SK-N-SH (cell line): ENCODE data around the gene CPEB3. TPM values are rescaled to one million over a fixed set of nuclear protein-coding genes. Genes with fewer than 3 reads are reported as not detected.

Experiments used
- CTCF ChIA-PET: fragments of 300-600, 350-600 bp; formaldehyde crosslinking; extraction: SDS; loops from one replicate; lab custom pipeline; 2021; lab: Yijun Ruan, JAX
- POLR2A ChIA-PET: fragments of 350-600 bp; sonication (Branson Sonifier 250); formaldehyde crosslinking; extraction: SDS; loops from one replicate; lab custom pipeline; 2020; ENCODE audit warnings: antibody characterized with exemption, inconsistent platforms; lab: Yijun Ruan, JAX
- DNase-seq: peaks from one replicate; pipeline ENCODE4 v3.0.0; 2012
- H2AFZ ChIP-seq: fragments of 200-600 bp; sonication (generic); 2 replicates; pipeline ENCODE4 v1.8.1; 2016; ENCODE audit warnings: antibody characterized with exemption, mild to moderate bottlenecking, low read depth
- H3F3A ChIP-seq: fragments of 200-600 bp; sonication (generic); replicated peaks from 2 replicates; pipeline ENCODE3; 2016; ENCODE audit warnings: antibody characterized with exemption, mild to moderate bottlenecking; ENCODE audit not compliant: insufficient read depth
- H3K27ac ChIP-seq, 2 experiments: fragments of 200-500 bp in 1 of 2; fragments of 200-600 bp in 1 of 2; sonication (Bioruptor generic) in 1 of 2; sonication (generic), shearing (Covaris generic) in 1 of 2; 2 replicates each; pipeline versions ENCODE4 v1.5.1 to v1.6.1; 2014 to 2016; ENCODE audit warnings: low read depth in 2 of 2, inconsistent platforms in 1 of 2, low read length in 1 of 2, mild to moderate bottlenecking in 1 of 2, mixed read lengths in 1 of 2
- H3K27me3 ChIP-seq: fragments of 200-600 bp; sonication (generic), shearing (Covaris generic); 2 replicates; pipeline ENCODE4 v1.6.1; 2016; ENCODE audit warnings: mixed run types; ENCODE audit not compliant: insufficient read depth
- H3K36me3 ChIP-seq, 2 experiments: fragments of 200-500 bp in 1 of 2; fragments of 200-600 bp in 1 of 2; sonication (Bioruptor generic) in 1 of 2; sonication (generic) in 1 of 2; replicated peaks in 1 of 2; 2 replicates each; pipeline versions ENCODE3 to v1.5.1; 2014 to 2016; ENCODE audit warnings: low read length in 1 of 2, mild to moderate bottlenecking in 1 of 2; ENCODE audit not compliant: insufficient read depth in 2 of 2, control insufficient read depth in 1 of 2
- H3K4me1 ChIP-seq, 2 experiments: fragments of 200-500 bp in 1 of 2; fragments of 200-600 bp in 1 of 2; sonication (Bioruptor generic) in 1 of 2; sonication (generic), shearing (Covaris generic) in 1 of 2; 2 replicates each; pipeline versions ENCODE4 v1.5.1 to v1.6.1; 2014 to 2016; ENCODE audit warnings: low read depth in 1 of 2, low read length in 1 of 2, mixed run types in 1 of 2; ENCODE audit not compliant: insufficient read depth in 2 of 2, control insufficient read depth in 1 of 2
- H3K4me2 ChIP-seq: fragments of 200-600 bp; sonication (generic), shearing (Covaris generic); 2 replicates; pipeline ENCODE4 v1.6.1; 2017; ENCODE audit warnings: mixed run types
- H3K4me3 ChIP-seq, 2 experiments: fragments of 200-500 bp in 1 of 2; fragments of 200-600 bp in 1 of 2; sonication (Bioruptor generic) in 1 of 2; sonication (generic), shearing (Covaris generic) in 1 of 2; 2 replicates each; pipeline versions ENCODE4 v1.5.1 to v1.8.1; 2014 to 2016; ENCODE audit warnings: low read depth in 2 of 2, inconsistent platforms in 1 of 2, low read length in 1 of 2, mild to moderate bottlenecking in 1 of 2, mixed read lengths in 1 of 2, moderate library complexity in 1 of 2
- H3K79me2 ChIP-seq: fragments of 200-600 bp; sonication (generic); 2 replicates; pipeline ENCODE4 v1.8.1; 2017; ENCODE audit warnings: mild to moderate bottlenecking; ENCODE audit not compliant: insufficient read depth
- H3K9ac ChIP-seq: fragments of 200-600 bp; sonication (generic); 2 replicates; pipeline ENCODE4 v1.6.1; 2017; ENCODE audit warnings: mixed run types
- H3K9me2 ChIP-seq: fragments of 200-600 bp; sonication (generic); 2 replicates; pipeline ENCODE4 v1.6.1; 2017; ENCODE audit warnings: mixed run types
- H3K9me3 ChIP-seq: fragments of 200-600 bp; sonication (generic); 2 replicates; pipeline ENCODE4 v1.6.1; 2017; ENCODE audit warnings: mixed run types, mild to moderate bottlenecking, moderate library complexity
- H4K20me1 ChIP-seq: fragments of 200-600 bp; sonication (generic); 2 replicates; pipeline ENCODE4 v1.6.1; 2017; ENCODE audit warnings: mild to moderate bottlenecking, mixed run types; ENCODE audit not compliant: insufficient read depth
- ELF1 ChIP-seq: IDR thresholded peaks from 2 replicates; pipeline ENCODE4 v1.4.0; 2012
- FOSL2 ChIP-seq: IDR thresholded peaks from 2 replicates; pipeline ENCODE4 v1.4.0; 2012; ENCODE audit warnings: low read depth, mild to moderate bottlenecking, moderate library complexity, borderline replicate concordance
- FOXJ3 ChIP-seq: sonication (generic); formaldehyde crosslinking; IDR thresholded peaks from 2 replicates; pipeline ENCODE4 v1.5.1; 2020; ENCODE audit warnings: mild to moderate bottlenecking, missing genetic modification reagents
- GABPA ChIP-seq: IDR thresholded peaks from 2 replicates; pipeline ENCODE4 v1.4.0; 2012; ENCODE audit warnings: low read depth, mild to moderate bottlenecking
- NRF1 ChIP-seq: IDR thresholded peaks from 2 replicates; pipeline ENCODE4 v1.6.1; 2012; ENCODE audit warnings: low read depth, mild to moderate bottlenecking, low read length
- RXRA ChIP-seq: IDR thresholded peaks from 2 replicates; pipeline ENCODE4 v1.4.0; 2012; ENCODE audit warnings: low read depth, mild to moderate bottlenecking, borderline replicate concordance
- SIN3A ChIP-seq: IDR thresholded peaks from 2 replicates; pipeline ENCODE4 v1.6.1; 2012; ENCODE audit warnings: low read depth, mild to moderate bottlenecking, low read length, moderate library complexity, borderline replicate concordance
- TAF1 ChIP-seq: IDR thresholded peaks from 2 replicates; pipeline ENCODE4 v1.6.1; 2012; ENCODE audit warnings: low read depth, mild to moderate bottlenecking, low read length, moderate library complexity, borderline replicate concordance
- YY1 ChIP-seq: IDR thresholded peaks from 2 replicates; pipeline ENCODE4 v1.4.0; 2012; ENCODE audit warnings: low read depth, mild to moderate bottlenecking
- polyA plus RNA-seq, 3 experiments: library from polyadenylated mRNA; depleted of rRNA; stranded (reverse); fragments of >200 nt; gene quantifications; 2 replicates each; pipeline ENCODE4 v1.2.3, GENCODE V29; 2012
- TF ChIP-seq, protein P1 (sequence below): IDR thresholded peaks from 2 replicates; pipeline ENCODE4 v1.4.0; 2012; ENCODE audit warnings: low read depth, borderline replicate concordance
- TF ChIP-seq, protein P2 (sequence below): fragments of 150-350 bp; IDR thresholded peaks from 2 replicates; pipeline ENCODE4 v1.6.1; 2017; ENCODE audit warnings: antibody characterized with exemption, low read length, low read depth, borderline replicate concordance
- TF ChIP-seq, protein P3 (sequence below): IDR thresholded peaks from 2 replicates; pipeline ENCODE4 v1.6.1; 2012; ENCODE audit warnings: mild to moderate bottlenecking, low read depth, low read length, moderate library complexity

CPEB3 gene
- polyA plus RNA-seq, 1 of the 3 experiments (the other 2 are of a cell fraction) = 0.36 TPM

DNA sequence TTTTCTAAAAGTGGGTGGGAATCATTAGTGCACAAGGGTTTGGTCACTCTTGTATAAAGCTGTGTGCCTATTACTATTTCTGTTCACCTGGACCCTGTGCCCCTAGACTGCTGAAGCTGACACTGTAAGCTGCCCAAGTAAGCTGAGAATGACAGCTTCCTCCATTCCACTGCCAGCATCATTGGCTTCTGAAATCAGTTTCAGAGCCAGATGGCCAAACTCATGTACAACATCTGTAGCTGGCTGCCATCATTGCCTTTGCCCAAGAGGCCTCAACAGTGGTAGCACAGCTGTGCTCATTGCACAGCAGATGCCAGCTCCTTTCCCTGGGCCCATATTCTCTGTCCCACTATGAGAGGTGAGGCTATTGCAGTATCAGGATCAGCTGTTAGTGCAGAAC is 165.7 kb downstream of the CPEB3 start:
- no peak overlapping the region for H3K9ac ChIP-seq
- H3K79me2 ChIP-seq = no peaks in the 10 kb centered on the region
- peak overlapping the region; percentile 56 for H3K4me2 ChIP-seq
- DNase-seq = no peak
- H2AFZ ChIP-seq = no peak overlapping the region
- TF ChIP-seq, protein P1, sequence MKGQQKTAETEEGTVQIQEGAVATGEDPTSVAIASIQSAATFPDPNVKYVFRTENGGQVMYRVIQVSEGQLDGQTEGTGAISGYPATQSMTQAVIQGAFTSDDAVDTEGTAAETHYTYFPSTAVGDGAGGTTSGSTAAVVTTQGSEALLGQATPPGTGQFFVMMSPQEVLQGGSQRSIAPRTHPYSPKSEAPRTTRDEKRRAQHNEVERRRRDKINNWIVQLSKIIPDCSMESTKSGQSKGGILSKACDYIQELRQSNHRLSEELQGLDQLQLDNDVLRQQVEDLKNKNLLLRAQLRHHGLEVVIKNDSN = no peak
- TF ChIP-seq YY1 (no peak), ELF1 (no peak), GABPA (no peak), RXRA (no peak), FOSL2 (no peak), FOXJ3 (no peak), SIN3A (no peak), NRF1 (no peak), TAF1 (no peak)
- TF ChIP-seq, protein P2, sequence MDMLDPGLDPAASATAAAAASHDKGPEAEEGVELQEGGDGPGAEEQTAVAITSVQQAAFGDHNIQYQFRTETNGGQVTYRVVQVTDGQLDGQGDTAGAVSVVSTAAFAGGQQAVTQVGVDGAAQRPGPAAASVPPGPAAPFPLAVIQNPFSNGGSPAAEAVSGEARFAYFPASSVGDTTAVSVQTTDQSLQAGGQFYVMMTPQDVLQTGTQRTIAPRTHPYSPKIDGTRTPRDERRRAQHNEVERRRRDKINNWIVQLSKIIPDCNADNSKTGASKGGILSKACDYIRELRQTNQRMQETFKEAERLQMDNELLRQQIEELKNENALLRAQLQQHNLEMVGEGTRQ = no peak
- TF ChIP-seq, protein P3, sequence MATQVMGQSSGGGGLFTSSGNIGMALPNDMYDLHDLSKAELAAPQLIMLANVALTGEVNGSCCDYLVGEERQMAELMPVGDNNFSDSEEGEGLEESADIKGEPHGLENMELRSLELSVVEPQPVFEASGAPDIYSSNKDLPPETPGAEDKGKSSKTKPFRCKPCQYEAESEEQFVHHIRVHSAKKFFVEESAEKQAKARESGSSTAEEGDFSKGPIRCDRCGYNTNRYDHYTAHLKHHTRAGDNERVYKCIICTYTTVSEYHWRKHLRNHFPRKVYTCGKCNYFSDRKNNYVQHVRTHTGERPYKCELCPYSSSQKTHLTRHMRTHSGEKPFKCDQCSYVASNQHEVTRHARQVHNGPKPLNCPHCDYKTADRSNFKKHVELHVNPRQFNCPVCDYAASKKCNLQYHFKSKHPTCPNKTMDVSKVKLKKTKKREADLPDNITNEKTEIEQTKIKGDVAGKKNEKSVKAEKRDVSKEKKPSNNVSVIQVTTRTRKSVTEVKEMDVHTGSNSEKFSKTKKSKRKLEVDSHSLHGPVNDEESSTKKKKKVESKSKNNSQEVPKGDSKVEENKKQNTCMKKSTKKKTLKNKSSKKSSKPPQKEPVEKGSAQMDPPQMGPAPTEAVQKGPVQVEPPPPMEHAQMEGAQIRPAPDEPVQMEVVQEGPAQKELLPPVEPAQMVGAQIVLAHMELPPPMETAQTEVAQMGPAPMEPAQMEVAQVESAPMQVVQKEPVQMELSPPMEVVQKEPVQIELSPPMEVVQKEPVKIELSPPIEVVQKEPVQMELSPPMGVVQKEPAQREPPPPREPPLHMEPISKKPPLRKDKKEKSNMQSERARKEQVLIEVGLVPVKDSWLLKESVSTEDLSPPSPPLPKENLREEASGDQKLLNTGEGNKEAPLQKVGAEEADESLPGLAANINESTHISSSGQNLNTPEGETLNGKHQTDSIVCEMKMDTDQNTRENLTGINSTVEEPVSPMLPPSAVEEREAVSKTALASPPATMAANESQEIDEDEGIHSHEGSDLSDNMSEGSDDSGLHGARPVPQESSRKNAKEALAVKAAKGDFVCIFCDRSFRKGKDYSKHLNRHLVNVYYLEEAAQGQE = no peak
- H4K20me1 ChIP-seq = no peaks in the 10 kb centered on the region
- POLR2A ChIA-PET = interaction anchor here (0.5 kb wide), 1 partner anchor 57 kb away, joined by 4 read pairs; no protein-coding TSS in a partner anchor
- H3K9me3 ChIP-seq = no peaks in the 10 kb centered on the region
- peaks cover 7% of the 10 kb centered on the region for H3F3A ChIP-seq
- no peaks in the 10 kb centered on the region for H3K27me3 ChIP-seq
- H3K4me1 ChIP-seq = peaks cover 5 to 6% of the 10 kb centered on the region in 2 experiments; a peak in 3 of 4 replicates
- H3K9me2 ChIP-seq = no peaks in the 10 kb centered on the region
- CTCF ChIA-PET = interaction anchor here (0.7 to 1.3 kb wide), 5 partner anchors 15 to 259 kb away, joined by 3 to 4 read pairs (median 3); no protein-coding TSS in a partner anchor
- no peak overlapping the region for H3K4me3 ChIP-seq
- H3K36me3 ChIP-seq = no peaks in the 10 kb centered on the region
- H3K27ac ChIP-seq = peak overlapping the region in 1 of 2 experiments; percentile 49; a peak in 2 of 4 replicates
